ENCODE measurements around the gene TOP3A. TPM values are rescaled to one million over a fixed set of nuclear protein-coding genes. Genes with fewer than 3 reads are reported as not detected.

The TOP3A gene
- total RNA-seq, 4 donors from 2014 or later, result 12.0 to 79.0 (median 32.1) TPM

- H3K4me3 ChIP-seq, result no peak overlapping the region
- H3K36me3 ChIP-seq, result peaks cover 0 to 41% (median 18%) of the 10 kb centered on the region in 4 donors
- DNase-seq, result no peak
- H3K9me3 ChIP-seq, result no peaks in the 10 kb centered on the region
- in situ Hi-C loops (cut with MboI; ENCODE audit: low pct_ligation_motif_present in 1 of 4, low pct_unique_long_range_greater_than_20kb in 1 of 4, low sequenced_read_pairs in 3 of 4), result no loop called here
- no peaks in the 10 kb centered on the region for H3K4me1 ChIP-seq
- intact Hi-C loops (cut with DNase I; ENCODE audit: low total_unique reads), result loop anchor here (2.0 kb wide), 1 partner anchor 47 kb away; no protein-coding TSS in a partner anchor
- no peaks in the 10 kb centered on the region for H3K27me3 ChIP-seq
- no peak overlapping the region for H3K27ac ChIP-seq
- TF ChIP-seq POLR2AphosphoS5 (IDR thresholded peaks at IDR 0.05), result no peak
- no peak for TF ChIP-seq POLR2A (IDR thresholded peaks at IDR 0.05)
- no peak for TF ChIP-seq CTCF (IDR thresholded peaks at IDR 0.05)
- no peak for TF ChIP-seq EP300 (IDR thresholded peaks at IDR 0.05; ENCODE audit: low read depth)
- WGBS, 2 donors (ENCODE audit: low coverage in 1 of 2), result 94 to 100% methylated on average over 1 to 6 of the region's 6 CpGs
Measured at GRCh38 chr17:18281788-18282187, 33.0 kb downstream of the TOP3A start.

- Histone ChIP-seq H3K27me3 (no peaks in the 10 kb centered on the region), H3K27ac (no peak overlapping the region), H3K36me3 (peaks cover 0 to 37% (median 18%) of the 10 kb centered on the region in 4 donors), H3K4me3 (no peak overlapping the region), H3K9me3 (no peaks in the 10 kb centered on the region), H3K4me1 (no peaks in the 10 kb centered on the region)
- WGBS, 2 donors (ENCODE audit: low coverage in 1 of 2), result 60% methylated on average over 5 of the region's 5 CpGs; no CpG with 5 or more reads in 1 of the 2 donors
- DNase-seq, result no peak
- no peak for TF ChIP-seq EP300 (IDR thresholded peaks at IDR 0.05; ENCODE audit: low read depth)
- no peak for TF ChIP-seq CTCF (IDR thresholded peaks at IDR 0.05)
- TF ChIP-seq POLR2A (IDR thresholded peaks at IDR 0.05), result no peak
- no peak for TF ChIP-seq POLR2AphosphoS5 (IDR thresholded peaks at IDR 0.05)
- in situ Hi-C loops (cut with MboI; ENCODE audit: low pct_ligation_motif_present in 1 of 4, low pct_unique_long_range_greater_than_20kb in 1 of 4, low sequenced_read_pairs in 3 of 4) (no loop called here), intact Hi-C loops (cut with DNase I; ENCODE audit: low total_unique reads) (no loop called here)
Measured at GRCh38 chr17:18280766-18281371, 33.9 kb downstream of the TOP3A start.

DNA sequence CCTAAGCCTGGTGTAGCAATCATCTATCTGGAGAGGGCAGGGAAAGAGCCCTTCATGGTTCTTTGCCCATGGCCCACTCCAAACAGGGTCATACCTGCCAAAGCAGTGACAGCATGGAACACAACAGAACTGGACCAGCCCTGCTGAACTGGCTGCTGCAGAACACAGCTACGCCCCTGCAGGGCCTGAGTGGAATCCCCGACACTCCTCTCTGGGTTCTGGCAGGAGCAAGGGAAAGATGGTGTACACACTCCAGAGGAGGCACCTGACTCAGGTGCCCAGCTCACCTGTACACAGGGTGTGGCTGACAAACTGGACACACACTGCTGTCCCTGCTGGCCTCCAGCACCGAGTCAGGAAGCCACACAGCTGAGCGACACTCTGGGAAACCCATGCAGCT lies 34.5 kb downstream of the TOP3A start:
- H3K4me3 ChIP-seq, result no peak overlapping the region
- H3K27ac ChIP-seq, result no peak overlapping the region
- H3K9me3 ChIP-seq, result no peaks in the 10 kb centered on the region
- WGBS, 2 donors (ENCODE audit: low coverage in 1 of 2), result 94 to 100% methylated on average over 2 to 4 of the region's 4 CpGs
- in situ Hi-C loops (cut with MboI; ENCODE audit: low pct_ligation_motif_present in 1 of 4, low pct_unique_long_range_greater_than_20kb in 1 of 4, low sequenced_read_pairs in 3 of 4) (no loop called here), intact Hi-C loops (cut with DNase I; ENCODE audit: low total_unique reads) (no loop called here)
- no peaks in the 10 kb centered on the region for H3K27me3 ChIP-seq
- TF ChIP-seq POLR2AphosphoS5 (IDR thresholded peaks at IDR 0.05) (no peak), CTCF (IDR thresholded peaks at IDR 0.05) (no peak), EP300 (IDR thresholded peaks at IDR 0.05; ENCODE audit: low read depth) (no peak), POLR2A (IDR thresholded peaks at IDR 0.05) (no peak)
- DNase-seq, result no peak
- peaks cover 0 to 36% (median 18%) of the 10 kb centered on the region in 4 donors for H3K36me3 ChIP-seq
- H3K4me1 ChIP-seq, result no peaks in the 10 kb centered on the region

DNA sequence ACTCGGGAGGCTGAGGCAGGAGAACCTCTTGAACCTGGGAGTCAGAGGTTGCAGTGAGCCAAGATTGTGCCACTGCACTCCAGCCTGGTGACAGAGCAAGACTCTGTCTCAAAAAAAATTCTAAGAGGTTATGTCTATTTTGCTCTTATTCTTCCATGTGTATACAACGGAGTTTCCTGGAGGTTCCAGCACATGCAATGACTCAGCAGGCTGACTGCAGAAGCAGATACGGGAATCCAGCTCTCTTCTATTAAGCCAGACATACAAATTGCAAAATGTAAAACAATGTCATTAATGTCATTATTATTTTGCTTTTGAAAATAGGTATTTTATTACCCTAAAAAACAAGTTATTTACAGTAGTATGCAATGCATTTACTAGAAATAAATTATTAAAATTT lies 35.9 kb downstream of the TOP3A start:
- DNase-seq, result no peak
- H3K36me3 ChIP-seq, result peaks cover 0 to 38% (median 19%) of the 10 kb centered on the region in 4 donors
- intact Hi-C loops (cut with DNase I; ENCODE audit: low total_unique reads), result no loop called here
- no peaks in the 10 kb centered on the region for H3K9me3 ChIP-seq
- in situ Hi-C loops (cut with MboI; ENCODE audit: low pct_ligation_motif_present in 1 of 4, low pct_unique_long_range_greater_than_20kb in 1 of 4, low sequenced_read_pairs in 3 of 4), result loop anchor here in 1 of 4 donors (10.0 kb wide), 1 partner anchor 64 kb away; no protein-coding TSS in a partner anchor
- no peaks in the 10 kb centered on the region for H3K4me1 ChIP-seq
- no peak overlapping the region for H3K27ac ChIP-seq
- 88 to 100% methylated on average over 1 to 3 of the region's 3 CpGs for WGBS, 2 donors (ENCODE audit: low coverage in 1 of 2)
- no peaks in the 10 kb centered on the region for H3K27me3 ChIP-seq
- H3K4me3 ChIP-seq, result no peak overlapping the region
- TF ChIP-seq POLR2A (IDR thresholded peaks at IDR 0.05) (no peak), POLR2AphosphoS5 (IDR thresholded peaks at IDR 0.05) (no peak), CTCF (IDR thresholded peaks at IDR 0.05) (no peak), EP300 (IDR thresholded peaks at IDR 0.05; ENCODE audit: low read depth) (no peak)

All from transverse colon (tissue), 4 donors.